ENCODE measurements around the gene AKAP13.

Gene AKAP13

GRCh38 chr15:85361323-85361722 is 19.1 kb upstream of the AKAP13 start:
- H3K27ac ChIP-seq = no peak overlapping the region
- TF ChIP-seq CTCF (conservative IDR thresholded peaks at IDR 0.05) (no peak), ZFX (IDR thresholded peaks at IDR 0.05) (no peak)

DNA sequence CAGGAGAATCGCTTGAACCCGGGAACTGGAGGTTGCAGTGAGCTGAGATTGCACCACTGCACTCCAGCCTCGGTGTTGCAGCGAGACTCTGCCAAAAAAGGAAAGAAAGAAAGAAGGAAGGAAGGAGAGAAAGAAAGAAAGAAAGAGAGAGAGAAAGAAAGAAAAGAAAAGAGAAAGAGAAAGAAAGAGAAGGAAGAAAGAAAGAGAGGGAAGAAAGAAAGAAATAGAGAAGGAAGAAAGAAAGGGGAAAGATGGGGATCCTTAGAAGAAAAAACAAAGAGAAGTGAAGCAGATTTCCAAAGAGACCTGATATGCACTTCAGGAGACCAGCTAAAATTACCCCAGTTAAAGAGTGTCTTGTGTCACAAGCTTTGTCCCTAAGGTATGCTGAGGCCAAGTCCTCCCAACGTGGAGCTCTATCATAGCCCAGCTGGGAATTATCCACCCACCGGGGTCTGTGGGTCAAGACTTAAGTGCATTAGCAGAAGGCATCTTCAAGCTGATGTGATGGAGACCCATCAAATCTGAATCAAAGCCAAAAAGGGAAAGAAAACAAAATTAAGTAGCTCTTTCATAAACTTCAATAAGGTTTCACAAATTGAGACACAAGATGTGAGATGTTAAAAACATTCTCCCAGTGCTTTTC is 17.8 kb upstream of the AKAP13 start:
- no peak for TF ChIP-seq CTCF (conservative IDR thresholded peaks at IDR 0.05)
- TF ChIP-seq ZFX (IDR thresholded peaks at IDR 0.05) = no peak
- no peak overlapping the region for H3K27ac ChIP-seq

DNA sequence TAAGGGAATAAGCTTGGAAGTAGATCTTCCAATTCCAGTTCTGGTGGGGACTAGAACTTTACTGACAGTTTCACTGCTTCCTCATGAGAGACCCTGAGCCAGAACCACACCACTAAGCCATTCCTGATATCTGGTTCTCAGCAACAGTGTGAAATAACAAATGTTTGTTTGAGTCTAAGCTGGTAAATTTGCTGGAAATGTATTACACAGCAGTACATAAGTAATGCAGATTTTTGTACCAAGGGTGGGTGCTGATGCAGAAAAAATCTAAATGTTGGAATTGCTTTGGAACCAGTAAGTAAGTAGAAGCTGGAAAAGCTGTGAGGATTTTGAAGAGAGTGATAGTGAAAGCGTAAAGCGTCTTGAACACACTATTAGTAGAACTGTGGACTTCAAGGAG is 14.4 kb upstream of the AKAP13 start:
- no peak overlapping the region for H3K27ac ChIP-seq
- no peak for TF ChIP-seq ZFX (IDR thresholded peaks at IDR 0.05)
- TF ChIP-seq CTCF (conservative IDR thresholded peaks at IDR 0.05) = no peak

- TF ChIP-seq CTCF (conservative IDR thresholded peaks at IDR 0.05) (no peak), ZFX (IDR thresholded peaks at IDR 0.05) (no peak)
- no peak overlapping the region for H3K27ac ChIP-seq
These were observed 12.7 kb upstream of the AKAP13 start for GRCh38 chr15:85367741-85368140.

- no peak for TF ChIP-seq CTCF (conservative IDR thresholded peaks at IDR 0.05)
- no peak for TF ChIP-seq ZFX (IDR thresholded peaks at IDR 0.05)
- H3K27ac ChIP-seq = no peak overlapping the region
These were observed 5.6 kb upstream of the AKAP13 start for GRCh38 chr15:85374831-85375230.

GRCh38 chr15:85377269-85377668 is 3.1 kb upstream of the AKAP13 start:
- H3K27ac ChIP-seq = no peak overlapping the region
- TF ChIP-seq ZFX (IDR thresholded peaks at IDR 0.05) = no peak
- TF ChIP-seq CTCF (conservative IDR thresholded peaks at IDR 0.05) = no peak

GRCh38 chr15:85377986-85378385 is 2.4 kb upstream of the AKAP13 start:
- TF ChIP-seq ZFX (IDR thresholded peaks at IDR 0.05) (no peak), CTCF (conservative IDR thresholded peaks at IDR 0.05) (no peak)

More at GRCh38 chr15:85377986-85378385, 2.4 kb upstream of the AKAP13 start:
- H3K27ac ChIP-seq = no peak overlapping the region

Measured in C4-2B (cell line).